ENCODE data around the gene SPRYD4. TPM values are rescaled to one million over a fixed set of nuclear protein-coding genes. Genes with fewer than 3 reads are reported as not detected.
"Not testable (repeated sequence)": the region's sequence is repeated elsewhere in the genome, so short reads cannot be mapped to it uniquely, and the experiment has no call there.

SPRYD4 gene
- polyA plus RNA-seq, 1 donor from 2014 or later = 1.3 TPM

DNA sequence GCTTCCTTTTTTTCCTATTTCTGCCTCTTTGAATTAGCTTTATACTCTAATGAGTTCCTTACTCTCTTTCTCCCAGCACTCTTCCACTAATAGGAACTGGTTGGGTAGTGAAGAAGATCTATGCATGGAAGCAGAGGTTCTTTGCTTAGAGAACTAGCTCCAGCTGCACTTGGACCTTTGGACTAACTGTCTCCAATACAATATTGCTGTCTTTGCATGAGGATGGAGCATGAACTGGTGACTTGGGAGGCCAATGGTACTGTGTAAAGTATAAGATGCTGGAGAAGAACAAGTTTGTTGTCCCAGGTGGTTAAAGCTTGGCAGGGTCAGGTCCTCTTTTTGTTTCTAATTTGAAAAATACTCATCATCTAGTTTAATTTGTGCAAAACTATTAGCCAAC lies 22.0 kb downstream of the SPRYD4 start:
- Mint-ChIP-seq H3K4me1 (peaks cover 8 to 18% (median 10%) of the 10 kb centered on the region in 3 donors), H3K27ac (no peak overlapping the region), H3K9me3 (peaks cover 0 to 1% (median 0%) of the 10 kb centered on the region in 3 donors), H3K27me3 (peaks cover 16% of the 10 kb centered on the region), H3K36me3 (no peaks in the 10 kb centered on the region), H3K4me3 (peak overlapping the region in 1 of 4 donors; percentile 74)

DNA sequence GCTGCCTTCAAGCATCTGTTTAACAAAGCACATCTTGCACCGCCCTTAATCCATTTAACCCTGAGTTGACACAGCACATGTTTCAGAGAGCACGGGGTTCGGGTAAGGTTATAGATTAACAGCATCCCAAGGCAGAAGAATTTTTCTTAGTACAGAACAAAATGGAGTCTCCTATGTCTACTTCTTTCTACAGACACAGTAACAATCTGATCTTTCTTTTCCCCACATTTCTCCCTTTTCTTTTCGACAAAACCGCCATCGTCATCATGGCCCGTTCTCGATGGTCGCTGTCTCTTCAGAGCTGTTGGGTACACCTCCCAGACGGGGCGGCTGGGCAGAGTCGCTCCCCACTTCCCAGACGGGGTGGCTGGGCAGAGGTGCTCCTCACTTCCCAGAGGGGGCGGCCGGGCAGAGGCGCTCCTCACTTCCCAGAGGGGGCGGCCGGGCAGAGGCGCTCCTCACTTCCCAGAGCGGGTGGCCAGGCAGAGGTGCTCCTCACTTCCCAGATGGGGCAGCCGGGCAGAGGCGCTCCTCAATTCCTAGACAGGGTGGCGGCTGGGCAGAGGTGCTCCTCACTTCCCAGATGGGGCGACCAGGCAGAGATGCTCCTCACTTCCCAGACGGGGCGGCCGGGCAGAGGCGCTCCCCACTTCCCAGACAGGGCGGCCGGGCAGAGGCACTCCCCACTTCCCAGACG lies 25.2 kb downstream of the SPRYD4 start:
- not testable (repeated sequence) for H3K9me3 Mint-ChIP-seq, H3K27ac Mint-ChIP-seq, H3K27me3 Mint-ChIP-seq, H3K36me3 Mint-ChIP-seq, H3K4me1 Mint-ChIP-seq, H3K4me3 Mint-ChIP-seq

DNA sequence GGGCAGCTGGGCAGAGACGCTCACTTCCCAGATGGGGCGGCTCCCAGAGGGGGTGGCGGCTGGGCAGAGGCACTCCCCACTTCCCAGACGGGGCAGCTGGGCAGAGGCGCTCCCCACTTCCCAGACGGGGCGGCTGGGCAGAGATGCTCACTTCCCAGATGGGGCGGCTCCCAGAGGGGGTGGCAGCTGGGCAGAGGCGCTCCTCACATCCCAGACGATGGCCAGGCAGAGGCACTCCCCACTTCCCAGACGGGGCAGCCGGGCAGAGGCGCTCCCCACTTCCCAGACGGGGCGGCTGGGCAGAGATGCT lies 25.7 kb downstream of the SPRYD4 start:
- not testable (repeated sequence) for H3K27me3 Mint-ChIP-seq, H3K36me3 Mint-ChIP-seq, H3K9me3 Mint-ChIP-seq, H3K4me1 Mint-ChIP-seq, H3K4me3 Mint-ChIP-seq, H3K27ac Mint-ChIP-seq

DNA sequence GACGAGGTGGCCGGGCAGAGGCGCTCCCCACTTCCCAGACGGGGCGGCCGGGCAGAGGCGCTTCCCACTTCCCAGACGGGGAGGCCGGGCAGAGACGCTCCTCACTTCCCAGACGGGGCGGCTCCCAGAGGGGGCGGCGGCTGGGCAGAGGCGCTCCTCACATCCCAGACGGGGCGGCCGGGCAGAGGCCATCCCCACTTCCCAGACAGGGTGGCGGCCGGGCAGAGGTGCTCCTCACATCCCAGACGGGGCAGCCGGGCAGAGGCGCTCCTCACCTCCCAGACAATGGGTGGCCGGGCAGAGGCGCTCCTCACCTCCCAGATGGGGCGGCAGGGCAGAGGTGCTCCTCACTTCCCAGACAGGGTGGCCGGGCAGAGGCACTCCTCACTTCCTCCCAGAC lies 26.1 kb downstream of the SPRYD4 start:
- H3K4me3 Mint-ChIP-seq, H3K36me3 Mint-ChIP-seq, H3K4me1 Mint-ChIP-seq, H3K27ac Mint-ChIP-seq, H3K27me3 Mint-ChIP-seq, H3K9me3 Mint-ChIP-seq: not testable (repeated sequence)

DNA sequence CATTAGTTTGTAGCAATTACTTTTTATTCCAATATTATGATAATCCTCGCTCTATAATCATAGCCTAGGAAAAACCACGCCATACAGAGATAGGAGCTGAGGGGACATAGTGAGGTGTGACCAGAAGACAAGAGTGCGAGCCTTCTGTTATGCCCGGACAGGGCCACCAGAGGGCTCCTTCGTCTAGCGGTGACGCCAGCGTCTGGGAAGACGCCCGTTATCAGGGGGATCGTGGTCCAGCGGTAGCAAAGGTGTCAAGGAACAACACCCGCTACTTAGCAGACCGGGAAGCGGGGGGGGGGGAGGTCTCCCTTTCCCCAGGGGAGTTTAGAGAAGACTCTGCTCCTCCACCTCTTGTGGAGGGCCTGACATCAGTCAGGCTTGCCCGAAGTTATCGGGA lies 28.3 kb downstream of the SPRYD4 start:
- peak overlapping the region in 2 of 4 donors; percentile 50 to 76 for H3K4me3 Mint-ChIP-seq
- H3K36me3 Mint-ChIP-seq, H3K9me3 Mint-ChIP-seq, H3K27ac Mint-ChIP-seq, H3K27me3 Mint-ChIP-seq, H3K4me1 Mint-ChIP-seq: not testable (repeated sequence)

DNA sequence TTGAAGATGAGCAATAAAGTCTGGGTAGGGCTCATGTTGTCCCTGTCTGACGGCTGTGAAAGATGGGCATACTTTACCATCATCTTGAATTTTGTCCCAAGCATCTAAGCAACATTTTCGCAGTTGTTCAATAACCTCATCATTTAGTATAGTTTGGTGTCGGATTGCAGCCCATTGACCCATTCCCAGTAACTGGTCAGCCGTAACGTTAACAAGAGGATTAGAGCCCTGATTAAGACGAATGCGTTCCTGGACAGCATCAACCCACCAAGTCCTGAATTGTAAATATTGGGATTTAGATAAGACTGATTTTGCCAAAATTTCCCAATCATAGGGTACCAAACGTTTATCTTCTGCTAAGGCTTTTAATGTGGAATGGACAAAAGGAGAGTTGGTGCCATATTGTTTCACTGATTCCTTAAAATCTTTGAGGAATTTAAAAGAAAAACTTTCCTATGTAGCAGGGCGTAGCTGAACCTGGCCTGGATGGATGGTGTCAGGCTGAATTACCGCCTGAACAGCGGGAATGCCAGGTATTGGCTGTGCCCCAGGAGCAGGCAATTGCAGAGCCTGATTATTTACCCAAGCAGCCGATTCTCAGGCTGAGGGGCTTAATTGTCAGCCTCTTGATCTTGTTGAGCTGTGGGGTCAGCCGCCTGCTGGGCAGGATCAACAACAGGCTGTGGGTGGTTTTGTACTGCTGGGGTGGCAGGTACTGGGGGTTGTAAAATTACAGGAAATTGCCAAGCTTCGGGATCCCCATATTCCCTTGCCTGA lies 29.9 kb downstream of the SPRYD4 start:
- not testable (repeated sequence) for H3K27ac Mint-ChIP-seq, H3K36me3 Mint-ChIP-seq, H3K4me1 Mint-ChIP-seq, H3K4me3 Mint-ChIP-seq, H3K9me3 Mint-ChIP-seq, H3K27me3 Mint-ChIP-seq

DNA sequence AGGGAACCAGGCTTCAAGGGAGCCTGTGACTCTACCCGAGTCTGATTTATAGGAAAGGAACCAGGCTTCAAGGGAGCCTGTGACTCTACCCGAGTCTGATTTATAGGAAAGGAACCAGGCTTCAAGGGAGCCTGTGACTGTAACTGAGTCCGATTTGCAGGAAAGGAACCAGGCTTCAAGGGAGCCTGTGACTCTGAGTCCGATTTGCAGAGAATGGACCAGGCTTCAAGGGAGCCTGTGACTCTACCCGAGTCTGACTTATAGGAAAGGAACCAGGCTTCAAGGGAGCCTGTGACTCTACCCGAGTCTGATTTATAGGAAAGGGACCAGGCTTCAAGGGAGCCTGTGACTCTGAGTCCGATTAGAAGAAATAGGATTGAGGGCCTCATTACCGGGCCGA lies 31.1 kb downstream of the SPRYD4 start:
- H3K9me3 Mint-ChIP-seq, H3K4me3 Mint-ChIP-seq, H3K27me3 Mint-ChIP-seq, H3K36me3 Mint-ChIP-seq, H3K4me1 Mint-ChIP-seq, H3K27ac Mint-ChIP-seq: not testable (repeated sequence)

DNA sequence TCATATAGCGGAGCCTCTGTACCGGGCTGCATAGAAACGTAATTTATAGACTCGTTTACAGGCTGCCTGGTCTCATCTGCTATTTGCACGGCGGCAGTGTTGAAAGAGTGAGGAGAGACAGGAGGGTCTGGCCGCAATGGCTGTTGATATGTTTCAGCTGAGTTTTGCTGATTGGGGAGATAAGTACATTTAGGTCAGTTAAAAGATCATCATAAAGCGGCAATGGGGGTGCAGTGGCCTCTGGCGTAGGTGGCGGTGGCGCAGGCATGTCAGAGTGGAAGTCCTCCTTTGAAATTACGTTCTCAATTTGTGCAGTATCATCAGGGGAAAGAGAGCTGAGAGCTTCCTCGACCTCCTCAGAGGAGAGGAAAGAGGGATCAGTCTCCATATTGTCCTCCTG lies 31.5 kb downstream of the SPRYD4 start:
- not testable (repeated sequence) for H3K4me3 Mint-ChIP-seq, H3K27ac Mint-ChIP-seq, H3K27me3 Mint-ChIP-seq, H3K36me3 Mint-ChIP-seq, H3K9me3 Mint-ChIP-seq, H3K4me1 Mint-ChIP-seq

DNA sequence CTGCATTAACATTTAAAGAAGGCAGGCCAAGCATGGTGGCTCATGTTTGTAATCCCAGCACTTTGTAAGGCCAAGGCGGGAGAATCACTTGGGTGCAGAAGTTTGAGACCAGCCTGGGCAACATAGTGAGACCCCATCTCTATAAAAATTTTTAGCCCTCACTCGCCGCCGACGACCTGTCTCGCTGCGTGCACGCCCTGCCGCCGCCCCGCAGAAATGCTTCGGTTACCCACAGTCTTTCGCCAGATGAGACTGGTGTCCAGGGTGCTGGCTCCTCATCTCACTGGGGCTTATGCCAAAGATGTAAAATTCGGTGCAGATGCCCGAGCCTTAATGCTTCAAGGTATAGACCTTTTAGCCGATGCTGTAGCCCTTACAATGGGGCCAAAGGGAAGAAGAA lies 42.4 kb downstream of the SPRYD4 start:
- H3K9me3 Mint-ChIP-seq = no peaks in the 10 kb centered on the region
- H3K27me3 Mint-ChIP-seq = no peaks in the 10 kb centered on the region
- H3K4me1 Mint-ChIP-seq = peaks cover 0 to 6% (median 4%) of the 10 kb centered on the region in 3 donors
- no peak overlapping the region for H3K4me3 Mint-ChIP-seq
- H3K27ac Mint-ChIP-seq = no peak overlapping the region
- H3K36me3 Mint-ChIP-seq = no peaks in the 10 kb centered on the region

DNA sequence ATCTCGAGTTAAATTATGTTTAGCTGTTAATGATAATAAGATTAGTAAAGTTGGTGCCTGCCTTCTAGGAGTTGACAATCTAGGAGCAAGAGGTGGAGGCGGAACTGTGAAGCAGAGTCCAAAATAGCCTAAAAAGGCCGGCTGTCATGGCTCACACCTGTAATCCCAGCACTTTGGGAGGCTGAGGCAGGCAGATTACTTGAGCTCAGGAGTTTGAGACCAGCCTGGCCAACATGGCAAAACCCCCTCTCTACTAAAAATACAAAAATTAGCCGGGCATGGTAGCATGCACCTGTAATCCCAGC lies 45.6 kb downstream of the SPRYD4 start:
- not testable (repeated sequence) for H3K4me1 Mint-ChIP-seq, H3K9me3 Mint-ChIP-seq

DNA sequence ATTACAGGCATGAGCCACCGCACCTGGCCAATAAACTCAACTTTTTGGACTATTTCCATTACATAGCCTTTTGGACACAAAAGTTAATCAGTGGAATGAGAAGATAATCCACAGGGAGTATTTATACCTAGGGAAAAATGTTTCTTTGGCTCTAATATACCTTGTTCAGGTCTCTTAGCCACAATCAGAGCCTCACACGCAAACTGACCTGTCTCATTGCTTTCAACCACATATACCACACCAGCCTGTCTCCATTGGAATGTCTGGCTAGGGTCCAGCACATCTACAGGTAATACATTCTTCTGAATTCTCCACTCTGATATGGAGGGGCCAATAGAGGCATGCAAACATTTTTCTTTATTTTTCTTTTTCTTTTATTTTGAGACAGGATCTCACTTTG lies 49.5 kb downstream of the SPRYD4 start:
- Mint-ChIP-seq H3K4me3 (no peak overlapping the region), H3K27ac (no peak overlapping the region), H3K9me3 (no peaks in the 10 kb centered on the region), H3K36me3 (peaks cover 2% of the 10 kb centered on the region), H3K4me1 (peaks cover 8 to 18% (median 17%) of the 10 kb centered on the region in 3 donors), H3K27me3 (peaks cover 17% of the 10 kb centered on the region)

More for the DNA sequence above, 45.6 kb downstream of the SPRYD4 start:
- peak overlapping the region in 1 of 3 donors; percentile 10 for H3K27ac Mint-ChIP-seq
- not testable (repeated sequence) for H3K27me3 Mint-ChIP-seq, H3K4me3 Mint-ChIP-seq, H3K36me3 Mint-ChIP-seq

DNA sequence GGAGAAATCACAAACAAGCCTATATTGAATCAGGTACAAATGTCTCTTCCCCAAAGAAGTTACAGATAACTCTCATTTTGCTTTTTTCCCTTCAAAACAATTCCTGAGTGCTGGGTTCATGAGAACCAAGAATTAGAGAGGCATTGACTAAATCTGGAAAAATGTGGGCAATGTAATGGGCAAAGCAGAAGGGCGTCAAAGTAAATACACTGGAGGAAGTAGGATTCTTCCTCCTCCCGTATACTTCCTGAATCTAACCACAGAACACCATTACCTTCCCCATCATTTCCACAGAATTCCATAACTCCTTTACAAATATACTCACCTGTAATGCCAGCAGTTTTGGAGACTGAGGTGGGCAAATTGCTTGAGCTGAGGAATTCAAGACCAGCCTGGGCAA lies 50.2 kb downstream of the SPRYD4 start:
- H3K4me1 Mint-ChIP-seq = peaks cover 8 to 19% (median 16%) of the 10 kb centered on the region in 3 donors
- no peak overlapping the region for H3K4me3 Mint-ChIP-seq
- no peak overlapping the region for H3K27ac Mint-ChIP-seq
- H3K27me3 Mint-ChIP-seq = peaks cover 17% of the 10 kb centered on the region
- H3K9me3 Mint-ChIP-seq = no peaks in the 10 kb centered on the region
- H3K36me3 Mint-ChIP-seq = peaks cover 2% of the 10 kb centered on the region

DNA sequence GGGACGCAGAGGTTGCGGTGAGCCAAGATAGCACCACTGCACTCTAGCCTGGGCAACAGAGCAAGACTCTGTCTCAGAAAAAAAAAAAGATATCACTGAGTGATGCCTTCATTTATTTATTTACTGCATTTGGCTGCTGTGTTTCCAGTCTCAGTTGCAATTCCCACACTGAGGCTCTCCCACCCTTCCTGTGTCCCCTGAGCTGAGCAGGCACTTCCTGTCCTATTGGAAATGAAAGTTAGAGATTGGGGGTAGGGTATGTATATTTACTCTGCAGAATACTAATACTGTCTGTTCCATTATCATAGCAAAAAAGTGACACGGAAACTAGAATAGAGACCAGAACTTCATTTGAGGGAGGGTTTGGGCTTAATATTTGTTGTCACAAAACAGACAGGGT lies 51.7 kb downstream of the SPRYD4 start:
- no peak overlapping the region for H3K4me3 Mint-ChIP-seq

DNA sequence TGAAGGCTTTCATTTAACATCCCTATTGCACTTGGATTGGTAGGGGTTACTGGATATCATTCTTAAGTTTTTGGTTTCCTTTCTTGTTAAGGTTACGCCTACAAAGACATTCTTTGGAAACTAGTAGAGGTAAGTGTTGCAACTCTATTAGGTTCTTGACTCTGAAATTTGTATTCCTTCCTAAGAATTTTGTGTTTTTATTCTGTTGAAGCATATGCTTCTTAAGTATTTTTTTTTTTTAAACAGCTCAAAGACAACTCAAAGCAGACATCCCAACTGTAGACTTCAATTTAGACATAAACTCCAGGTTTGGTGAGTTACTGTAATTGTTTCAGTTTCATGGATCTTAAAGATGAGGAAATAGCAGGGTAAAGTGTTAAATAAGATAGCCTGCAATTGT lies 52.1 kb downstream of the SPRYD4 start:
- peak overlapping the region in 1 of 3 donors; percentile 60 for H3K27ac Mint-ChIP-seq
- H3K9me3 Mint-ChIP-seq = no peaks in the 10 kb centered on the region
- H3K4me3 Mint-ChIP-seq = no peak overlapping the region
- peaks cover 8 to 15% (median 12%) of the 10 kb centered on the region in 3 donors for H3K4me1 Mint-ChIP-seq
- peaks cover 2% of the 10 kb centered on the region for H3K36me3 Mint-ChIP-seq
- peaks cover 17% of the 10 kb centered on the region for H3K27me3 Mint-ChIP-seq

More for the DNA sequence above, 51.7 kb downstream of the SPRYD4 start:
- Mint-ChIP-seq H3K27ac (no peak overlapping the region), H3K27me3 (peaks cover 17% of the 10 kb centered on the region), H3K9me3 (no peaks in the 10 kb centered on the region), H3K4me1 (peaks cover 8 to 15% (median 12%) of the 10 kb centered on the region in 3 donors), H3K36me3 (peaks cover 2% of the 10 kb centered on the region)

DNA sequence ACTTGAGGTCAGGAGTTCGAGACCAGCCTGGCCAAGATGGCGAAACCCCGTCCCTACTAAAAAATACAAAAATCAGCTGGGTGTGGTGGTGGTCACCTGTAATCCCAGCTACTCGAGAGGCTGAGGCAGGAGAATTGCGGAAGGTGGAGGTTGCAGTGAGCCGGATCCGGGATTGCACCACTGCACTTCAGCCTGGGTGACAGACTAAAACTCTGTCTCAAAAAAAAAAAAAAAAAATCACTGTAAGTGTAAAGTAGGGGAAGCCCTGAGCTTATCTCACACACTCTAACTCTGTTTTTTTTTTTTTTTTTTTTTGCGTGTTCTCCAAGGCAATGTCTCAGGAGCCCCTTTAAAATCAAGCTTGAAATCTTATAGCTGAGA lies 52.8 kb downstream of the SPRYD4 start:
- Mint-ChIP-seq H3K4me1 (peaks cover 8 to 15% (median 12%) of the 10 kb centered on the region in 3 donors), H3K9me3 (no peaks in the 10 kb centered on the region), H3K36me3 (peaks cover 2% of the 10 kb centered on the region), H3K27me3 (peaks cover 17% of the 10 kb centered on the region), H3K27ac (peak overlapping the region in 1 of 3 donors; percentile 60), H3K4me3 (peak overlapping the region in 3 of 4 donors; percentile 71 to 92 (median 91))
